CD4-positive, alpha-beta T cell (primary cell): ENCODE results near the gene RBM20. TPM values are rescaled to one million over a fixed set of nuclear protein-coding genes. Genes with fewer than 3 reads are reported as not detected.

ENCODE experiments used
- ATAC-seq: fragments of 200-7000 bp; cut with Tn5 transposase; one replicate; pipeline ENCODE4 v1.10.0; 2022; ENCODE audit warnings: mild to moderate bottlenecking; ENCODE audit not compliant: poor library complexity
- CTCF ChIA-PET: fragments of 350-600 bp; sonication (Branson Sonifier 250); formaldehyde crosslinking; loops from one replicate; lab custom pipeline; 2021; ENCODE audit warnings: antibody characterized with exemption, inconsistent platforms; lab: Charles Lee
- POLR2A ChIA-PET: fragments of 350-600 bp; sonication (Branson Sonifier 250); formaldehyde crosslinking; loops from one replicate; lab custom pipeline; 2021; ENCODE audit warnings: antibody characterized with exemption, inconsistent platforms; lab: Charles Lee
- DNase-seq, 14 experiments: peaks; one replicate each; pipeline ENCODE4 v3.0.0-alpha.2; 2013 to 2020; ENCODE audit warnings: mixed read lengths in 2 of 14
- H3K27ac ChIP-seq, 2 donors: one replicate each; pipeline versions ENCODE4 v1.5.1 to v1.7.0; 2013; ENCODE audit warnings: low read length in 2 of 2, low read depth in 1 of 2, mild to moderate bottlenecking in 1 of 2
- H3K27me3 ChIP-seq, 2 experiments: 1 replicate in 1 of 2; 2 replicates in 1 of 2; pipeline versions ENCODE4 v1.6.1 to v1.7.0; 2013; ENCODE audit warnings: low read length in 2 of 2, control low read depth in 1 of 2, mild to moderate bottlenecking in 1 of 2, moderate library complexity in 1 of 2; ENCODE audit not compliant: insufficient read depth in 2 of 2, control insufficient read depth in 1 of 2
- H3K36me3 ChIP-seq: one replicate; pipeline ENCODE4 v1.6.1; 2013; ENCODE audit warnings: low read length, control low read depth; ENCODE audit not compliant: insufficient read depth
- H3K4me1 ChIP-seq: one replicate; pipeline ENCODE4 v1.6.1; 2013; ENCODE audit warnings: low read length, control low read depth; ENCODE audit not compliant: insufficient read depth
- H3K4me3 ChIP-seq: one replicate; pipeline ENCODE4 v1.5.1; 2013; ENCODE audit warnings: mild to moderate bottlenecking, low read length, moderate library complexity
- H3K9me3 ChIP-seq, 2 experiments: 1 replicate in 1 of 2; 2 replicates in 1 of 2; pipeline versions ENCODE4 v1.6.1 to v1.7.0; 2013; ENCODE audit warnings: low read length in 2 of 2, mild to moderate bottlenecking in 2 of 2, control low read depth in 1 of 2, moderate library complexity in 1 of 2; ENCODE audit not compliant: control insufficient read depth in 1 of 2, insufficient read depth in 1 of 2
- H3K27ac Mint-ChIP-seq: one replicate; pipeline ENCODE4 v1.8.0; 2020; ENCODE audit warnings: mixed read lengths
- H3K27me3 Mint-ChIP-seq: one replicate; pipeline ENCODE4 v1.8.0; 2021; ENCODE audit warnings: mixed read lengths
- H3K36me3 Mint-ChIP-seq: one replicate; pipeline ENCODE4 v1.8.0; 2021; ENCODE audit warnings: low read depth, mixed read lengths
- H3K4me1 Mint-ChIP-seq: one replicate; pipeline ENCODE4 v1.8.0; 2021; ENCODE audit warnings: low read depth, mixed read lengths
- H3K4me3 Mint-ChIP-seq: one replicate; pipeline ENCODE4 v1.8.0; 2020; ENCODE audit warnings: mild to moderate bottlenecking, mixed read lengths
- H3K9me3 Mint-ChIP-seq: one replicate; pipeline ENCODE4 v1.8.0; 2020; ENCODE audit warnings: mixed read lengths
- CTCF ChIP-seq: fragments of 200-600 bp; IDR thresholded peaks from one replicate; pipeline ENCODE4 v1.8.0; 2022; ENCODE audit warnings: antibody characterized with exemption, mild to moderate bottlenecking
- intact Hi-C, 2 experiments: fragments of 100-400 bp; cut with DNase I in 1 of 2; cut with micrococcal nuclease in 1 of 2; formaldehyde crosslinking; loops; one replicate each; pipeline versions ENCODE4 v1.15.1 to v1.9.0; 2023 to 2025; cut with DNase I, micrococcal nuclease
- total RNA-seq, 174 experiments: library from RNA in 2 of 174; stranded (reverse) in 2 of 174; gene quantifications; one replicate each; pipeline ENCODE4 v1.2.3 and lab custom pipeline; 2021 to 2026

The RBM20 gene
- total RNA-seq, 2 experiments from 2014 or later = 0.91 to 1.1 TPM

DNA sequence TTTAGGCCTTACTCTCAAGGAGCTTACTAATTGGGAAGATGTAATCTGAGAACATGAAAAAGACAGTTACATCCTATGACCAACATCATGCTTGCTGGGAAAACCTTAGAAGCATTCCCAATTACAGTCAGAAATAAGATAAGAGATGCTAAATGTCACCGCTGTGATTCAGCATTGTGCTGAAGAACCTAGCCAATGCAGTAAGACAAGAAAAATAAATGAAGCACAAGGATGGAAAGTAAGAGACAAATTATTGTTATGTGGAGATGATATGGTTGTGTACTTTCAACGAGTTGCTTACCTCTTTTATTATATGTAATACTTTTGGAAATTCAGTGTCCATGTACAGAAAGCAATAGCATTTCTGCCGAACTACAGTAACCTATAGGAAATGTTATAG is 104.8 kb downstream of the RBM20 start:
- intact Hi-C loops = loop anchor here (2.0 to 10.0 kb wide), 8 partner anchors 50 to 846 kb away; partner anchors contain the start of gene PDCD4 (in 1 of the 2)
- H3K4me1 ChIP-seq = peaks cover 23% of the 10 kb centered on the region
- no peaks in the 10 kb centered on the region for H3K9me3 ChIP-seq
- no peak overlapping the region for H3K4me3 ChIP-seq
- no peaks in the 10 kb centered on the region for H3K36me3 ChIP-seq
- TF ChIP-seq CTCF = no peak
- ChIA-PET POLR2A (interaction anchor here (1.1 to 1.4 kb wide), 3 partner anchors 35 to 124 kb away, joined by 3 to 4 read pairs (median 4); no protein-coding TSS in a partner anchor), CTCF (interaction anchor here (1.0 kb wide), 1 partner anchor 149 kb away, joined by 3 read pairs; no protein-coding TSS in a partner anchor)
- H3K4me1 Mint-ChIP-seq = peaks cover 79% of the 10 kb centered on the region
- H3K27ac ChIP-seq = no peak overlapping the region
- H3K4me3 Mint-ChIP-seq = no peak overlapping the region
- H3K27ac Mint-ChIP-seq = peak overlapping the region; percentile 68
- no peaks in the 10 kb centered on the region for H3K27me3 ChIP-seq
- DNase-seq (no peak), ATAC-seq (no peak)
- no peaks in the 10 kb centered on the region for H3K27me3 Mint-ChIP-seq
- H3K9me3 Mint-ChIP-seq = peaks cover 10% of the 10 kb centered on the region
- no peaks in the 10 kb centered on the region for H3K36me3 Mint-ChIP-seq

DNA sequence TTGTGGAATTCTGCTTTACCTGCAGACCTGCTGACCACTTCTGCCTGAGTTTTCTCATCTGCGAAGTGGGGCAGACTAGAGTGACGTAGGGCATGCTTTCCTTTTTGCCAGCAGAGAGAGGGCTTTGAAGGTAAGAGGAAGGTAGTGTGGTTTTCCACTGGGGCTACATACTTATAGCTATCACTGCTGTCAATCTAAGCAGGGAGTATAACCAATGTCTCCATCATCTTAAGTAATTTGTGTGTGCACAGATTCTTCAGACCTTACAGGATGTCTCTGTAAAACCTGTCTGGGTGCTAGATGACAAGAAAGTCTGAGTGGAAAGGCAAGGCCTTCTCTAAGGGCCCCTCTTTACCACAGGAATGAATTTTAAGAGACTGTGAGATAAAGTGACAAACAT is 106.8 kb downstream of the RBM20 start:
- ATAC-seq (peak; percentile 89), DNase-seq (peak in 5 of 14 experiments; percentile 14 to 63 (median 60))
- Histone ChIP-seq H3K4me3 (no peak overlapping the region), H3K27ac (peak overlapping the region in 1 of 2 donors; percentile 7), H3K4me1 (peaks cover 18% of the 10 kb centered on the region), H3K36me3 (no peaks in the 10 kb centered on the region), H3K27me3 (no peaks in the 10 kb centered on the region), H3K9me3 (no peaks in the 10 kb centered on the region)
- peaks cover 80% of the 10 kb centered on the region for H3K4me1 Mint-ChIP-seq
- TF ChIP-seq CTCF = no peak
- CTCF ChIA-PET = interaction anchor here (1.6 kb wide), 1 partner anchor 136 kb away, joined by 4 read pairs; no protein-coding TSS in a partner anchor
- peaks cover 10% of the 10 kb centered on the region for H3K9me3 Mint-ChIP-seq
- no peaks in the 10 kb centered on the region for H3K27me3 Mint-ChIP-seq
- H3K27ac Mint-ChIP-seq = peak overlapping the region; percentile 91
- intact Hi-C loops = loop anchor here in 1 of 2 experiments (1.0 to 2.0 kb wide), 3 partner anchors 28 to 121 kb away; no protein-coding TSS in a partner anchor
- peak overlapping the region; percentile 35 for H3K4me3 Mint-ChIP-seq
- H3K36me3 Mint-ChIP-seq = no peaks in the 10 kb centered on the region
- POLR2A ChIA-PET = interaction anchor here (0.8 to 1.2 kb wide), 4 partner anchors 52 to 132 kb away, joined by 3 to 6 read pairs (median 4); no protein-coding TSS in a partner anchor

GRCh38 chr10:110751850-110752249 is 107.7 kb downstream of the RBM20 start:
- Mint-ChIP-seq H3K4me1 (peaks cover 70% of the 10 kb centered on the region), H3K27ac (peak overlapping the region; percentile 91), H3K9me3 (peaks cover 10% of the 10 kb centered on the region), H3K4me3 (peak overlapping the region; percentile 1), H3K27me3 (no peaks in the 10 kb centered on the region), H3K36me3 (no peaks in the 10 kb centered on the region)
- Histone ChIP-seq H3K27ac (no peak overlapping the region), H3K4me3 (no peak overlapping the region), H3K4me1 (peaks cover 16% of the 10 kb centered on the region), H3K27me3 (no peaks in the 10 kb centered on the region), H3K9me3 (no peaks in the 10 kb centered on the region), H3K36me3 (no peaks in the 10 kb centered on the region)
- intact Hi-C loops = loop anchor here in 1 of 2 experiments (1.0 to 2.0 kb wide), 3 partner anchors 27 to 120 kb away; no protein-coding TSS in a partner anchor
- CTCF ChIA-PET = no interaction called here
- POLR2A ChIA-PET = no interaction called here
- TF ChIP-seq CTCF = no peak
- no peak for ATAC-seq
- DNase-seq = no peak
